Lower leg skin (tissue), 4 donors: ENCODE data around the gene FIGN. TPM values are rescaled to one million over a fixed set of nuclear protein-coding genes. Genes with fewer than 3 reads are reported as not detected.

Source experiments
- DNase-seq, 2 donors: peaks; one replicate each; pipeline ENCODE4 v3.0.0-alpha.2; 2019; ENCODE audit warnings: low spot score in 2 of 2
- H3K4me3 ChIP-seq: fragments of 200-600 bp; sonication (generic); 2 replicates; pipeline ENCODE4 v1.5.1; 2017; ENCODE audit warnings: mild to moderate bottlenecking, low read depth; ENCODE audit not compliant: poor library complexity, severe bottlenecking
- CTCF ChIP-seq, 3 donors: fragments of 450-650 bp; IDR thresholded peaks; one replicate each; pipeline ENCODE4 v1.5.1; 2016; ENCODE audit warnings: antibody characterized with exemption in 3 of 3, mild to moderate bottlenecking in 3 of 3, moderate library complexity in 2 of 3
- POLR2A ChIP-seq, 2 donors: fragments of 450-650 bp; IDR thresholded peaks; one replicate each; pipeline ENCODE4 v1.6.1; 2016 to 2017; ENCODE audit warnings: antibody characterized with exemption in 2 of 2, mild to moderate bottlenecking in 1 of 2, moderate library complexity in 1 of 2
- WGBS, 2 donors: methylation state at CpG; one replicate each; pipeline ENCODE4 v1.1.5; 2018; 5-methylcytosine and 5-hydroxymethylcytosine counted together
- intact Hi-C: fragments of 100-400 bp; cut with DNase I; formaldehyde crosslinking; loops from one replicate; pipeline ENCODE4 v1.15.0; 2023; ENCODE audit warnings: low total_unique reads
- total RNA-seq, 4 donors: library from RNA; depleted of rRNA; stranded (reverse); fragments of >200 nt; gene quantifications; one replicate each; pipeline ENCODE4 v1.1.0, GENCODE V29; 2016

The FIGN gene
- total RNA-seq, 4 donors from 2014 or later = 0.88 to 1.8 (median 1.1) TPM

GRCh38 chr2:163637871-163638270 is 97.9 kb downstream of the FIGN start:
- WGBS, 2 donors = 82 to 86% methylated on average over 6 of the region's 6 CpGs
- TF ChIP-seq CTCF (IDR thresholded peaks at IDR 0.05) (no peak), POLR2A (IDR thresholded peaks at IDR 0.05) (no peak)
- H3K4me3 ChIP-seq = no peak overlapping the region
- intact Hi-C loops = no loop called here
- no peak for DNase-seq

GRCh38 chr2:163633291-163633690 is 102.5 kb downstream of the FIGN start:
- TF ChIP-seq POLR2A (IDR thresholded peaks at IDR 0.05) (no peak), CTCF (IDR thresholded peaks at IDR 0.05) (no peak)
- no peak overlapping the region for H3K4me3 ChIP-seq
- 65% methylated on average over 5 of the region's 5 CpGs for WGBS, 2 donors
- DNase-seq = no peak
- intact Hi-C loops = no loop called here

- no peak for TF ChIP-seq POLR2A (IDR thresholded peaks at IDR 0.05)
- no peak for TF ChIP-seq CTCF (IDR thresholded peaks at IDR 0.05)
- no peak for DNase-seq
- H3K4me3 ChIP-seq = no peak overlapping the region
- 82% methylated on average over 5 of the region's 5 CpGs for WGBS, 2 donors
- intact Hi-C loops = no loop called here
Measured at GRCh38 chr2:163630836-163631235, 105.0 kb downstream of the FIGN start.

- 77 to 89% methylated on average over 7 of the region's 7 CpGs for WGBS, 2 donors
- no peak for DNase-seq
- TF ChIP-seq POLR2A (IDR thresholded peaks at IDR 0.05) (no peak), CTCF (IDR thresholded peaks at IDR 0.05) (no peak)
- intact Hi-C loops = no loop called here
- no peak overlapping the region for H3K4me3 ChIP-seq
Measured at GRCh38 chr2:163626639-163627109, 109.1 kb downstream of the FIGN start.

GRCh38 chr2:163626208-163626607 is 109.6 kb downstream of the FIGN start:
- no peak overlapping the region for H3K4me3 ChIP-seq
- TF ChIP-seq POLR2A (IDR thresholded peaks at IDR 0.05) (no peak), CTCF (IDR thresholded peaks at IDR 0.05) (no peak)
- intact Hi-C loops = no loop called here
- no peak for DNase-seq
- 86 to 97% methylated on average over 1 of the region's 1 CpG for WGBS, 2 donors

GRCh38 chr2:163625632-163626031 is 110.2 kb downstream of the FIGN start:
- TF ChIP-seq POLR2A (IDR thresholded peaks at IDR 0.05) (no peak), CTCF (IDR thresholded peaks at IDR 0.05) (no peak)
- intact Hi-C loops = no loop called here
- H3K4me3 ChIP-seq = no peak overlapping the region
- DNase-seq = no peak
- 74 to 80% methylated on average over 1 of the region's 1 CpG for WGBS, 2 donors
